Keratinocyte (primary cell): Measurements from ENCODE around the gene ABL1. TPM values are rescaled to one million over a fixed set of nuclear protein-coding genes. Genes with fewer than 3 reads are reported as not detected.

Experiments
- DNase-seq: peaks from one replicate; pipeline ENCODE4 v3.0.0-alpha.2; 2011; ENCODE audit warnings: low read depth, missing footprints, low spot score
- FAIRE-seq: peaks from 2 replicates; lab custom pipeline; 2011; peaks lifted over from hg19 to GRCh38; lab: Jason Lieb, UNC
- H2AFZ ChIP-seq: 2 replicates; pipeline ENCODE4 v1.6.0; 2012; ENCODE audit warnings: low read length, control low read depth, inconsistent platforms; ENCODE audit not compliant: control insufficient read depth
- H3K27ac ChIP-seq: 2 replicates; pipeline ENCODE4 v1.5.1; 2011; ENCODE audit warnings: low read length; ENCODE audit not compliant: control insufficient read depth, insufficient read depth
- H3K27me3 ChIP-seq: 3 replicates; pipeline ENCODE4 v1.6.0; 2011; ENCODE audit warnings: low read length; ENCODE audit not compliant: control insufficient read depth, insufficient read depth; ENCODE audit errors: extremely low read depth
- H3K36me3 ChIP-seq, 2 experiments: 2 replicates in 1 of 2; 3 replicates in 1 of 2; pipeline ENCODE4 v1.5.1; 2011; ENCODE audit warnings: low read length in 2 of 2, mild to moderate bottlenecking in 1 of 2; ENCODE audit not compliant: control insufficient read depth in 2 of 2, insufficient read depth in 2 of 2; ENCODE audit errors: extremely low read depth in 1 of 2
- H3K4me1 ChIP-seq: 3 replicates; pipeline ENCODE4 v1.5.1; 2011; ENCODE audit warnings: low read length; ENCODE audit not compliant: control insufficient read depth, insufficient read depth; ENCODE audit errors: extremely low read depth
- H3K4me2 ChIP-seq: 3 replicates; pipeline ENCODE4 v1.6.0; 2011; ENCODE audit warnings: low read depth, low read length; ENCODE audit not compliant: control insufficient read depth, insufficient read depth; ENCODE audit errors: extremely low read depth
- H3K4me3 ChIP-seq, 3 experiments: fragments of 200-600 bp in 1 of 3; sonication (generic) in 1 of 3; 2 replicates in 2 of 3; 3 replicates in 1 of 3; pipeline ENCODE4 v1.5.1; 2011 to 2016; ENCODE audit warnings: low read length in 3 of 3, mild to moderate bottlenecking in 3 of 3, control low read depth in 2 of 3, inconsistent platforms in 1 of 3, low read depth in 1 of 3, mixed read lengths in 1 of 3, mixed run types in 1 of 3, moderate library complexity in 1 of 3; ENCODE audit not compliant: control insufficient read depth in 2 of 3, insufficient read depth in 2 of 3; ENCODE audit errors: extremely low read depth in 1 of 3
- H3K79me2 ChIP-seq: 2 replicates; pipeline ENCODE4 v1.6.0; 2012; ENCODE audit warnings: low read length; ENCODE audit not compliant: control insufficient read depth, insufficient read depth
- H3K9ac ChIP-seq: 3 replicates; pipeline ENCODE4 v1.6.0; 2011; ENCODE audit warnings: low read length; ENCODE audit not compliant: control insufficient read depth, insufficient read depth; ENCODE audit errors: extremely low read depth
- H3K9me1 ChIP-seq: 3 replicates; pipeline ENCODE4 v1.6.0; 2011; ENCODE audit warnings: low read length; ENCODE audit not compliant: control insufficient read depth, insufficient read depth; ENCODE audit errors: extremely low read depth
- H3K9me3 ChIP-seq: 2 replicates; pipeline ENCODE4 v1.5.1; 2012; ENCODE audit warnings: low read depth, low read length; ENCODE audit not compliant: control insufficient read depth
- H4K20me1 ChIP-seq: 3 replicates; pipeline ENCODE4 v1.6.0; 2011; ENCODE audit warnings: low read length; ENCODE audit not compliant: control insufficient read depth, insufficient read depth; ENCODE audit errors: extremely low read depth
- CTCF ChIP-seq, 3 experiments: IDR thresholded peaks in 1 of 3; conservative IDR thresholded peaks in 1 of 3; optimal IDR thresholded peaks in 1 of 3; 2 replicates in 2 of 3; 3 replicates in 1 of 3; pipeline versions ENCODE3 to v1.5.1; 2011; ENCODE audit warnings: low read length in 3 of 3, mild to moderate bottlenecking in 3 of 3, moderate library complexity in 2 of 3, control low read depth in 1 of 3, inconsistent platforms in 1 of 3; ENCODE audit not compliant: insufficient read depth in 2 of 3; ENCODE audit errors: extremely low read depth in 1 of 3
- EZH2 ChIP-seq: IDR thresholded peaks from one replicate; pipeline ENCODE4 v1.6.1; 2012; ENCODE audit warnings: inconsistent platforms, mild to moderate bottlenecking, low read length, moderate library complexity
- dilution Hi-C: fragments of 300-500 bp; cut with MboI; formaldehyde crosslinking; loops from one replicate; pipeline ENCODE4 v1.7.0; 2020; ENCODE audit warnings: low sequenced_read_pairs; ENCODE audit not compliant: extremely low pct_ligation_motif_present
- polyA plus RNA-seq, 5 experiments: library from polyadenylated mRNA; depleted of rRNA in 3 of 5; stranded (reverse) in 3 of 5; stranded (forward) in 1 of 5; unstranded in 1 of 5; fragments of >200 nt; gene quantifications; 1 replicate in 1 of 5; 2 replicates in 3 of 5; 3 replicates in 1 of 5; pipeline versions ENCODE4 v1.2.1 to v1.2.3, GENCODE V29; 2011 to 2012; ENCODE audit warnings: missing spikeins in 2 of 5, low read depth in 1 of 5, low replicate concordance in 1 of 5

The ABL1 gene
- polyA plus RNA-seq, 1 donor (not counting 4 experiments of a cell fraction or from before 2014, with no cell fraction given): 17.0 TPM

- Histone ChIP-seq H3K9me3 (no peaks in the 10 kb centered on the region), H3K27me3 (peaks cover 79% of the 10 kb centered on the region), H3K36me3 (no peaks in the 10 kb centered on the region), H4K20me1 (no peaks in the 10 kb centered on the region), H3K79me2 (no peaks in the 10 kb centered on the region), H3K4me2 (no peak overlapping the region), H3K27ac (no peak overlapping the region), H2AFZ (no peak overlapping the region), H3K4me3 (no peak overlapping the region), H3K4me1 (no peaks in the 10 kb centered on the region), H3K9ac (no peak overlapping the region), H3K9me1 (no peaks in the 10 kb centered on the region)
- dilution Hi-C loops: no loop called here
- TF ChIP-seq EZH2: no peak
- no peak for TF ChIP-seq CTCF (optimal IDR thresholded peaks at IDR 0.05 in 1 of 3, IDR thresholded peaks at IDR 0.05 in 1 of 3, conservative IDR thresholded peaks at IDR 0.05 in 1 of 3; ENCODE audit: extremely low read depth in 1 of 3, insufficient read depth in 2 of 3, low read length in 3 of 3)
- no peak for DNase-seq
- FAIRE-seq: no peak
Measured at GRCh38 chr9:130919559-130920145, 84.6 kb downstream of the ABL1 start.

- Histone ChIP-seq H2AFZ (no peak overlapping the region), H3K4me3 (no peak overlapping the region), H3K27me3 (peaks cover 81% of the 10 kb centered on the region), H3K79me2 (no peaks in the 10 kb centered on the region), H3K9me3 (no peaks in the 10 kb centered on the region), H3K36me3 (no peaks in the 10 kb centered on the region), H3K4me2 (no peak overlapping the region), H3K4me1 (no peaks in the 10 kb centered on the region), H3K27ac (no peak overlapping the region), H3K9ac (no peak overlapping the region), H4K20me1 (no peaks in the 10 kb centered on the region), H3K9me1 (no peaks in the 10 kb centered on the region)
- DNase-seq (no peak), FAIRE-seq (no peak)
- dilution Hi-C loops: no loop called here
- TF ChIP-seq CTCF (optimal IDR thresholded peaks at IDR 0.05 in 1 of 3, IDR thresholded peaks at IDR 0.05 in 1 of 3, conservative IDR thresholded peaks at IDR 0.05 in 1 of 3; ENCODE audit: extremely low read depth in 1 of 3, insufficient read depth in 2 of 3, low read length in 3 of 3): no peak
- TF ChIP-seq EZH2: no peak
Measured at GRCh38 chr9:130920233-130920632, 85.2 kb downstream of the ABL1 start.
